HG02571 (cell line): ENCODE results near the gene CEP126.

ENCODE experiments used
- ATAC-seq: cut with Tn5 transposase; IDR thresholded peaks from one replicate; pipeline ENCODE4 v1.9.1; 2021; ENCODE audit warnings: mild to moderate bottlenecking, moderate library complexity; ENCODE audit not compliant: unreplicated experiment

Gene CEP126

DNA sequence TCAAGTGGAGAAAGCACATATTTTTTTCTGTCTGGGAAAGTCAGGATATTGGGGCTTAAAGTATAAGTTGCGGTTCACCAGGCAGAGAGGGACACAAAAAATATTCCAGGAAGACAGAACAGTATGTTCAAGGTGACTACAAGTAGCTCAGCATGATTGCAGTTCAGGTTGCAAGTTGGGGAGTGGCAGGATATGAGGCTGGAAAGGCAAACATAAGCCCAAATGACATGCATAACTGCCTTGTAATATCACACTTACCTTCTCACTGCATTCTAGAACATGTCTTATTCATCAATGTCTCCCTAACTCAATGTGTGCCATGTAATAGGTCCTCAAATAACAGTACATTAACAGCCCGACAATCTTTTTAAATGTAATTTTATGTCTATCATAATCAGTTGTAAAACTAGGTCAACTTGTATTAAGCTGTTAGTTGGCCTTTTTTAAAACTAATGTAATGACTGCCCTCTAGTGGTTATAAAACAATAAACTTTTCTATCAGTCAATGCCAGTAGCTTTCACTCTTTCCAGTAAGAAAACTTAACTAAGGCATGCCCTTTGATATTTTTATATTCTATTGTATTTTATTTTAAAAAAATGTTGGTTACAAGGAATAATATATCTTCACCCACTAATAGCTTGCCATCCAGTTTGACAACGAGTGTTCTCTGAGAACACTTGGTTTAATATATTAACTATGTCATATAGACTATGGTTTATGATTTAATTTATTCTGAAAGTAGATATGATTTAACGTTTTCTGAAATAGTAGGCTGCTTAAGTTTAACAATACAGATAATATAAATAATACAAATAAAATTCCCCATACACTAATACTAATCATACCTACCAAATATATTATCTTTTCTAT is 93.0 kb downstream of the CEP126 start:
- ATAC-seq: no peak

DNA sequence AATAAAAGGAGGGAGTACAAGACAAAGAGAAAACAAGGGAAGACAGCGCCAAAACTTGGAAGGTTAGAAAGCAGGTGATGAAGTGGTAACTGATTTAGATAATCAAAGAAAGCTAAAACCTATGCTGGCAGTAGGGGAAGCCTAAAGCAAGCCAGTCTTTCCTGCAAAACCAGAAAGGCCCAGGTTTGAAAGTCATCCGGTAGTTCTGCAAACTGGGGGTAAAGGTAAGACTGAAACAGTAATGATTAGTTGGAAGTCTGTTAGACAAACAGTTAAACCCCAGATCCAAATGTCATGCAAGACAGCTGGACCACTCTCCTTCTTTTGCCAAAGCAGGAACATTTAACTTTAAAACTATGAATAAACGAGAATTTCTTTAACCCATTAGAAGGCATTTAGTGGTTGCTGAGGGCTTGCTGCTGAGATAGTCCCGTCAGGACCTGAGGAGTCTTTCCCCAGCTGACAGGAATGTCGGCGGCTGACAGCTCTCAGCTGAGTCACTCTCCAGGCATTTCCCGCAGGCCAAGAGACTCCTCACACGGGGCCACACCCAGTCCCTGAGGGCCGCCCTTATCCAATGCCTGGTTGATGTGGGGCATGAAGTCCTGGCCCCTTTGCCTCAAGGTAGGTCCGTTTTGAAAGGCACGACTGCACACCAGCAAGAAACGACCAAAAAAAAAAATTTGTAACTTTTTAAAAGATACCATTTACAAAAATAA is 96.1 kb downstream of the CEP126 start:
- ATAC-seq: no peak

DNA sequence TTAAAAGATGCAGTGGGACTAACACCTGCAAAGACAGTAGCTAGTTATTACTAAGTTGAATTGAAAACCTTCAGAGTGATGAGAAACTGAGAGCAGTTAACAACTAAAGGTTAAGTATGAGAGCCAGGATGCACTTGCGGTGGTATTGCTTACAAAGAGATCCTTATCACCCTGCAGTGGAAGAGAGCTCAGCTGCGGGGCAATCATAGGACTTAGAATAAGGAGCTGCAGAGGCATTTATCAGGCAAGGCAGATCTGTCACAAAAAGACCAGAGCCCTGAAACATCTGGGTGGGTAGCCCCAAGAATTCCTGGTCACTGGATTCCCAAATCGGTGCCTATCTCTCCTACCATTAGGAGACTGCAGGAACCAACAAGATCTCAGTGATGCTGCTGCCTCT is 98.1 kb downstream of the CEP126 start:
- ATAC-seq: no peak

DNA sequence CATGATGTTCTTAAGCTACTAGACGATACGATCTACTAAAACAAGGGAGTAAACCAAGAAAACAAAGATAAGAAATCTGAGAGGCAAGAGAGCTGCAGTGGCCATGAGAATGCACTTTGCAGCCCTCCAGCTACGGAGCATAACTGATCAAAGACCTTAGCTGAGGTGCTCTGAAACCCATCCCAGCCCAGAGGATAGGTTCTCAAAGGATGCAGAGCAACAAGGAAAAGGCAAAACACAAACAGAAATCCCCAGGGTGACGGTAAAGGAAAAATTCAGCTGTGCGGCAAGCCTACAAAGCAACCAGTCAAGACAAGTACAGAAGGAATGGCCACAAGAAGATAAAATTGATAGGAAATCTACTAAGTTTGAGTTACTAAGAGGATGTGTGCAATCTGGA is 99.9 kb downstream of the CEP126 start:
- ATAC-seq: no peak

DNA sequence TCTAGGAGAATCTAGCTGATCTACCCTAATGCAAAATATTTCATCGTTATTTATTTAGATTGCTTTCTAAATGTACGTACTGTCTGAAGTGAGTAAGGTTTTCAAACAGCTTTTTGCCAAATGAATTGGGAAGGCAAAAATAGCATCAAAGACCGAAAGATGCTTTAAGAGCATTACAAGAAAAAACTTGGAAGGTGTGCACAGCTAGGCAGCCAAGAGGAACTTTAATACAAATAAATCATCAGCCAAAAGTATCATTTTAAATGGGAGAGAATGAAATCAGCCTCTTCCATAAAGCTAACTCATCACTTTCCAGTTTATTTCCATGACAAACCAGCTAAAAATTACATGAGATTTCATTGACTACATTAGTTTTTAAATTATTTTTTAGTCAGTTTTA is 102.2 kb downstream of the CEP126 start:
- no peak for ATAC-seq

DNA sequence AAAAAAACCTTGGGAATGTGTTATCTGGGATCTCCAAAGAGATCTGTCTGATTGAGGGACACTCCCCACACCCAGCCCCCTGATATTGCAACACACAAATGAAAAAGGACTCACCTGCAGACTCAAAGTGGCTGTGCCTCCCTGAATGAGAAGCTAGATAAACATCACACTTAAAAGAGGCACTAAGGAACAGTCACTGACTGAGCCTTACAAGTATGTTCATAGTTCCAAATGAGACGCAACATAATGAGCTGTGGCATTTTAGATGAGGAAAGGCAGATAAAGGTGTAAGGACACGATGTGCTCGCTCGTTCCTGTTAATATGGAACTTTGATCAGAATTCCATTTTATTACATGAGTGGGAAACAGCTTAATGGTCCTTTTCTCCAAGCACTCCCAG is 111.4 kb downstream of the CEP126 start:
- ATAC-seq: no peak

DNA sequence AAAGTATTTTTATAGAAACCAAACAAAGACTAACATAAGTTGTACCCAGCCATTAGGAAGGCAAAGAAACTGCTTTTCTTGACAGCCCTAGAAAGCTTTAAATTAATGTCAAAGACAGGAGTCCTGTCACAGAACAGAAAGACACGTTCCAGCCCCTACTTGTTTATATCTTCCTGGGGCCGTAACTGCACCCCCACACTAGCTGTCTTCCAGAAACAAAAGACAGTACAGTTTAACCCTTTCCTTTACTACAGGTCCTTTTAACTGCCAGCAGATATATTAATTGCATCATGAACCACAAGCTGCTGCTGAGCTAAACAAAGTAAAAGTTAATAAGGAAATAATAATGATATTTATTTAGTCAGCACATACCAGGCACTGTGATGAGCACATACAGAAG is 112.1 kb downstream of the CEP126 start:
- ATAC-seq: no peak

DNA sequence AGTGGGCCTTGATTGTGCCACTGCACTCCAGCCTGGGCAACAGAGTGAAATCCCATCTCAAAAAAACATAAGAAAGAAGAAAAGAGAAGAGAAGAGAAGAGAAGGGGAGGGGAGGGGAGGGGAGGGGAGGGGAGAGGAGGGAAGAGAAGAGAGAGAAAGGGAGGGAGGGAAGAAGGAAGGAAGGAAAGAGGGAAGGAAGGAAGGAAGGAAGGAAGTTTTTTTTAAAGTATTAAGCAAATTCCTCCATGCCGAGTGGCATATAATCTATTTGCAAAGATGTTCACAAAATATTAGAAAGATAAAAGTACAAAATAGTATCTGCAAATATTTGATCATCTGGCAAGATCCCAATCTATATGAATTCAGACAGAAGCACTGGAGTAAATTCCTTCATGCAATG is 121.9 kb downstream of the CEP126 start:
- ATAC-seq: no peak

DNA sequence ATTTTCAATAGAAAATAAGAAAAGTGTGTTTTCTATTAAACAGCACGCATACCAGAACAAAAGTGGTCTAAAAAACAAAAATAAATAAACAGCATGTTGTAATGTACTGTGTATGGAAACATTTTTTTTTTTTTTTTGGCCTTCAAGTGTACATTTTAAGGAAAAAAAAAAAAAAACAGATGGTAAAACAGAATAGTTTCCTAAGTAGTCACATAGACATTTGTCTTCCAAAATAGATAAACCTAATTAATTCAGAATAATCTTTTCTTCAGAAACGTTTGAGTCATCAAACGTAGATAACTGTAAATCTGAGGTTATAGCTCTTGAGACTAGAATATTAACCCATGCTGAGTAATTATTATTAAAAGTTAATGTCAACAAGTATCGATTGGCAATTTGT is 132.0 kb downstream of the CEP126 start:
- no peak for ATAC-seq

DNA sequence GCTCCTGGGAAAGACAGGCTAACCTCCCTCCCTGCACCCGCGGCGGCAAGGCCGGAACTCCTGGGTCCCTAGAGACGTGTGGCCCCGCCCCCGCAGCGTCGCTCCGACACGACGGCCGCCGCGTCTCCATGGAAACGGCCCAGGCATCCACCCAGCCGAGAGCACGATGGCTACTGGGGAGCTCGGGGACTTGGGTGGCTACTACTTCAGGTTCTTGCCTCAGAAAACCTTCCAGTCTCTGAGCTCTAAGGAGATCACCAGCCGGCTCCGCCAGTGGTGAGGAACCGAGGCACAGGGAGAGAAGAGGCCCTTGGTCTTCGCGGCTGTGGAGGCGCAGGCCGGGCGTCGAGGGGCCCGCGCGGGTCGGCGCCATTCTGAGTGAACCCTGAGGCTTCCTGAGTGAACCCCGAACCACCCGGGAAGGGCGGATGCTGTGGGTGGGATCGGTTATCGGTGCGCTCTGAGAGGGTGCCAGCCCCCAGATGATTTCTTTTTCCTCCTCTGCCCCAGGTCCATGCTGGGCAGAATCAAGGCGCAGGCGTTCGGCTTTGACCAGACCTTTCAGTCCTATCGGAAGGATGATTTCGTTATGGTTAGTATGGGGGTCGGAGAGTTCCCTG is 132.6 kb downstream of the CEP126 start, which contains the start of gene CFAP300:
TSS of gene CFAP300 (plus strand) at position 133 of the 620 bp plus-strand sequence. CDS start at position 167, 34 bp downstream.
- ATAC-seq: no peak
